ENCODE results near the gene ALPI.

The ALPI gene

DNA sequence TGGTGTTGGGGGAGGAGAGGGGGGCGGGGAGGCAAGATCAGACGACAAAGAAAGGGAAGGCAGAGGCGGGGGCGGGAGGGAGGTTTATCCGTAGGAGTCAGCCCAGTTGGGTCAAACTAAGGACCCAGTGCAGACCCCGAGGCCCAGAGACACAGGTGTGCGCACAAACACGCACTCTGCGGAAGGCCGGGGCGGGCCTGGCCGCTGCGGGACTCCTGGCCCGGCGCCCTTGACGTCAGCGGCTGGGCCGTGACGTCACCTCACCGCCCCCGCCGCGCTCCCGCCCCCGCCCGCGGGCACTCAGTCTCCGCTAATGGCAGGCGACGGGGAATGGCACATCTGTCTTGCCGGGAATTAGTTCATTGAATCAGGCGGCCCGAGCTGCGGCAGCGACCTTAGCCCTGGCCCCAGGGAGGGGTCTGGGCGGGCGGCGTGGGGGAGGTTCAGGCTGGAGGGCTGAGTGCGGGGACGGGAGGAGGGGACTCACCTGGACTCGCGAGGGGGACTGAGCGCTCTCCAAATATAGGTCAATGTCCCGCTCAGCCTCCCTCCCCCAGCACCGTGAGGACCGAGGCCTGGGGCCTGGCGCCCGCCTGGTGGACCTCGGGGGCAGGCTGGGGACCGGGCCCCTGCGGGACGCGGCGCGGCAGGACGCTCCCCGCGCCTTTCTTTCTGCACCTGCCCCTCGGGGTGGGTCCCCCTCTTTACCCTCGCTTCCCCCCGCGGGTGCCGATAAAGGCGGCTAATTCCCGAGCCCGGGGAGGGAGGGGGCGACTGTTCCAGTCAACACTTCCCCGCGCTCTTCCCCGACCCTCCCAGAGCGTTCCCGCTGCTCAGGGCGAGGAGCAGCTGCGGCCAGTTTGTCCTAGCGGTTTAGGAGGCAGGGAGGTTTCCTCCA is 47.2 kb downstream of the ALPI start:
- DNase-seq (ENCODE audit: insufficient read length) (no peak), FAIRE-seq (no peak)
- TF ChIP-seq POLR2A (IDR thresholded peaks at IDR 0.05; ENCODE audit: low read depth, low read length) = no peak
- no peak for TF ChIP-seq TAF1 (IDR thresholded peaks at IDR 0.05; ENCODE audit: borderline replicate concordance, low read depth, low read length)
- no peak for TF ChIP-seq POLR2AphosphoS5 (IDR thresholded peaks at IDR 0.05; ENCODE audit: low read depth, low read length)

DNA sequence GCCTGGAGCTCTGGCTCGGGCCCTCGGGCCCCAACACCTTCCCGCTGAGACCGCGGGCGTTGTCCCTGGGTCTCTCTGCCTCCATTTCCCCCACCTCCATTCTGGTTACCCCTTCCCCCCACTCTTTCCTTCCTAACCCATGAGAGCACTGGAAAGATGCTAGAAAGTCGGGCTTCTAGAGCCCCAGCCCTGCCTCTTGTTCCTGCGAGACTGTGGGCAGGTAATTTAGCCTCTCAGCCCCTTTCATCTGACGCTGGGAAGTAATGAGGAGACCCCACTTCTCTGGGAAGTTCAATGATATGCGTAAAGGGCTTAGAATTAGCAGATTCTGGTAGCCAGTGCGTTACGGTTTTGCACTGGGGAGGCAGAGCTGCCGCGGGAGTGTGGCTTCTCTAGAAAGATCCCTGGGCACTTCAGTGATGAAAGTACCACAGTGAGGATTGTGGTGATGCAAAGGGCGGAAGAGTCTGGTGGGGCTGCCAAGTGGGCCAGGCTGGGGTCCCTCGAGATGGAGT is 47.9 kb downstream of the ALPI start:
- DNase-seq (ENCODE audit: insufficient read length) (no peak), FAIRE-seq (no peak)
- TF ChIP-seq POLR2A (IDR thresholded peaks at IDR 0.05; ENCODE audit: low read depth, low read length) = no peak
- TF ChIP-seq POLR2AphosphoS5 (IDR thresholded peaks at IDR 0.05; ENCODE audit: low read depth, low read length) = no peak
- no peak for TF ChIP-seq TAF1 (IDR thresholded peaks at IDR 0.05; ENCODE audit: borderline replicate concordance, low read depth, low read length)

DNA sequence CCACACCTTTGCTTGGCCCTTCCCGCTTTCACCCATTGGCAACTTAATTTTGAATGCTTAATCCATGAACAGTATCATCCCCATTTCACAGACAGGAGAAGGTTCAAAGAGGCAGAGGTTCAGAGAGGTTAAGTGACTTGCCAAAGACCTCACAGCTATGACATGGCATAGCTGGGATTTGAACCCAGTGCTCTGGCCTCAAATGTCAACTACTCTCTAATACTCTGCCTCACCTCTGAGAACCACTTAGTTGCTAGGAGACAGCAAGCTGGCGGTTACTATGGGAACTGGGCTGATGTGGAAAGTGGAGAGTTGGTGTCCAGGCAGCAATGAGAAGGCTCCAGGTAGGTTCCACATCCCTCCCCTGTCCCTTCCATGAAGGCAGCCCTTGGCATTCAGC is 48.5 kb downstream of the ALPI start:
- TF ChIP-seq TAF1 (IDR thresholded peaks at IDR 0.05; ENCODE audit: borderline replicate concordance, low read depth, low read length) = no peak
- no peak for TF ChIP-seq POLR2A (IDR thresholded peaks at IDR 0.05; ENCODE audit: low read depth, low read length)
- no peak for TF ChIP-seq POLR2AphosphoS5 (IDR thresholded peaks at IDR 0.05; ENCODE audit: low read depth, low read length)
- DNase-seq (ENCODE audit: insufficient read length) (no peak), FAIRE-seq (no peak)

DNA sequence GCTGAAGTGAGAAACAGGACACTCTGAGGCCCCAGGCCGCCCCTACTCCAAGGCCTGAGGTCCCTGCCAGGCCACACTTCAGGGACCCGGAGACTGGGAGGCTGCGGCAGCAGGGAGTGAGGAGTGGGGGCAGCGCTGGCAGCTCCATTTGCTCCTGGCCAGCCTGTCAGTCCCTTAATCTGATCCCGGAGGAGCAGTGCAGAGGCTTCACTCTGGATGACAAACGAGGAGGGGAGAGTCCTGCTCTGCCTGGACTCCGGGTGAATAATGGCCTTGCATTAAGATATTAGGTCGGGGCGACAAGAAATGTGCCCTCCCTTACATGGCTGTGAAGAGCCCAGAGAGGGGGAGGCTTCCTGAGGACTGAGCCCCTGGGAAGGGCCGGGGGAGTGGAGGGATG is 49.9 kb downstream of the ALPI start:
- DNase-seq (ENCODE audit: insufficient read length) (no peak), FAIRE-seq (no peak)
- TF ChIP-seq POLR2AphosphoS5 (IDR thresholded peaks at IDR 0.05; ENCODE audit: low read depth, low read length) = no peak
- no peak for TF ChIP-seq TAF1 (IDR thresholded peaks at IDR 0.05; ENCODE audit: borderline replicate concordance, low read depth, low read length)
- no peak for TF ChIP-seq POLR2A (IDR thresholded peaks at IDR 0.05; ENCODE audit: low read depth, low read length)

DNA sequence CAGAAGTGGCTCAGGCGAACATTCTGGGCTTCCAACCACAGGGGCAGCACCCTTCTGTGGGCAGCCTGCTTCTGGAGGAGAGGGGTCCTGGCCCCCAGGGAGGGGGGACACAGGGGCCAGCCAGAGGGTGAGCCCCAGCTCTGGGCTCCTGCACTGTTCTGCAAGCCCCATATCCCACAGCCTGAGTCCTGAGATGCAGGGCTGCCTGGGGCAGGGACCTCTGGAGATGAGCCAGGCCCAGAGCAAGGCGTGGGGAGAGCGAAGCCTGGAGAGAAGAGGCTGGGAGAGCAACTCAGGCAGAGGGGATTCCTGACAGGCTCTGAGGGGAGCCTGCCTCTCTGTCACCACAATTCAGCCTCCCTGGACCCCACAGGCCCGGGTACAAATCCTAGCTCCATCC is 50.8 kb downstream of the ALPI start:
- no peak for DNase-seq (ENCODE audit: insufficient read length)
- TF ChIP-seq TAF1 (IDR thresholded peaks at IDR 0.05; ENCODE audit: borderline replicate concordance, low read depth, low read length) (no peak), POLR2A (IDR thresholded peaks at IDR 0.05; ENCODE audit: low read depth, low read length) (no peak)
- no peak for FAIRE-seq

DNA sequence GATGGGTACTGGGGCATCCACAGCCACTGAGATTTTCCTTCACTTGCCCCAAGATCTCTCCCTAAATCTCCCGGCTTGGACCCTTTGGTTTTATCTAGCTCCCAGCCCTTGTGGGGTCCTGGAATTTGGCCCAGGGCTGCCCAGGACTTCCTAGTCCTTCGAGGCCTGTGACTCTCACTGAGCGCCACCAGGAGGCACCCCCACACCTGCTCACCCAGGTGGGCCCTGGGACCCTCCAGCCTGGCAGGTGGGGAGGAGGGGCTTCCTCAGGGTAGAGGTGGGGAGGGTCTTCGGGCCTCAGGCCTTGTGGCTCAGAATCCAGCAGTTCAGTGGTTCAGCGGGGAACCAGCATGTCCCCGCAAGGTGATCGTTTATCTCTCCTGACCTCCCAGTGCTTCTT is 52.3 kb downstream of the ALPI start:
- DNase-seq (ENCODE audit: insufficient read length) (no peak), FAIRE-seq (no peak)
- no peak for TF ChIP-seq POLR2AphosphoS5 (IDR thresholded peaks at IDR 0.05; ENCODE audit: low read depth, low read length)
- TF ChIP-seq POLR2A (IDR thresholded peaks at IDR 0.05; ENCODE audit: low read depth, low read length) = no peak
- TF ChIP-seq TAF1 (IDR thresholded peaks at IDR 0.05; ENCODE audit: borderline replicate concordance, low read depth, low read length) = no peak
